Measurements from ENCODE around the gene PRIM2. TPM values are rescaled to one million over a fixed set of nuclear protein-coding genes. Genes with fewer than 3 reads are reported as not detected.

Gene PRIM2
- total and polyA plus RNA-seq, 2 experiments from 2014 or later = 27.9 to 61.3 TPM

GRCh38 chr6:57324538-57324937 is 7.1 kb downstream of the PRIM2 start:
- TF ChIP-seq EZH2 (IDR thresholded peaks at IDR 0.05; ENCODE audit: insufficient read depth, poor library complexity, severe bottlenecking) (no peak), EZH2phosphoT487 (IDR thresholded peaks at IDR 0.05; ENCODE audit: insufficient read depth, low read depth) (no peak)
- Histone ChIP-seq H3K36me3 (ENCODE audit: low read depth) (peaks cover 74% of the 10 kb centered on the region), H3F3A (ENCODE audit: insufficient read depth) (0 out of 2 replicates have a peak, but pooled peaks cover 9% of the 10 kb centered on the region), H4K20me1 (ENCODE audit: insufficient read depth) (no peaks in the 10 kb centered on the region), H2AFZ (no peak overlapping the region), H3K4me2 (ENCODE audit: unreplicated experiment) (no peak overlapping the region), H3K79me2 (ENCODE audit: insufficient read depth) (peaks cover 96% of the 10 kb centered on the region), H3K9me2 (ENCODE audit: insufficient read depth) (no peaks in the 10 kb centered on the region), H3K27ac (no peak overlapping the region), H3K4me3 (no peak overlapping the region), H3K27me3 (replicated peaks; ENCODE audit: insufficient read depth) (no peaks in the 10 kb centered on the region), H3K9me3 (ENCODE audit: low read depth) (no peaks in the 10 kb centered on the region), H3K4me1 (ENCODE audit: insufficient read depth) (peaks cover 11% of the 10 kb centered on the region), H3K9ac (no peak overlapping the region)
- in situ Hi-C loops (cut with MboI) = loop anchor here (25.0 kb wide), 2 partner anchors 412 to 687 kb away; partner anchors contain the start of gene DST
- DNase-seq = peak; percentile 65
- 0 to 7% methylated on average over 1 of the region's 1 CpG for WGBS, 2 experiments (ENCODE audit: low coverage in 1 of 2, low lambda C conversion rate in 2 of 2, missing lambda C conversion rate in 2 of 2)

GRCh38 chr6:57327311-57327710 is 9.9 kb downstream of the PRIM2 start:
- in situ Hi-C loops (cut with MboI) = no loop called here
- H3K4me3 ChIP-seq = no peak overlapping the region
- peaks cover 96% of the 10 kb centered on the region for H3K79me2 ChIP-seq (ENCODE audit: insufficient read depth)
- no peaks in the 10 kb centered on the region for H3K27me3 ChIP-seq (replicated peaks; ENCODE audit: insufficient read depth)
- TF ChIP-seq EZH2 (IDR thresholded peaks at IDR 0.05; ENCODE audit: insufficient read depth, poor library complexity, severe bottlenecking) (no peak), EZH2phosphoT487 (IDR thresholded peaks at IDR 0.05; ENCODE audit: insufficient read depth, low read depth) (no peak)
- H3K9ac ChIP-seq = no peak overlapping the region
- H3K27ac ChIP-seq = no peak overlapping the region
- H3K9me3 ChIP-seq (ENCODE audit: low read depth) = no peaks in the 10 kb centered on the region
- 0 out of 2 replicates have a peak, but pooled peaks cover 9% of the 10 kb centered on the region for H3F3A ChIP-seq (ENCODE audit: insufficient read depth)
- H2AFZ ChIP-seq = no peak overlapping the region
- H4K20me1 ChIP-seq (ENCODE audit: insufficient read depth) = no peaks in the 10 kb centered on the region
- WGBS, 2 experiments (ENCODE audit: low coverage in 1 of 2, low lambda C conversion rate in 2 of 2, missing lambda C conversion rate in 2 of 2) = 95 to 99% methylated on average over 2 of the region's 2 CpGs
- H3K9me2 ChIP-seq (ENCODE audit: insufficient read depth) = no peaks in the 10 kb centered on the region
- 0 out of 2 replicates have a peak, but pooled peaks cover 3% of the 10 kb centered on the region for H3K4me1 ChIP-seq (ENCODE audit: insufficient read depth)
- H3K36me3 ChIP-seq (ENCODE audit: low read depth) = peaks cover 80% of the 10 kb centered on the region
- no peak for DNase-seq
- no peak overlapping the region for H3K4me2 ChIP-seq (ENCODE audit: unreplicated experiment)

- in situ Hi-C loops (cut with MboI) = no loop called here
- H3F3A ChIP-seq (ENCODE audit: insufficient read depth) = 0 out of 2 replicates have a peak, but pooled peaks cover 9% of the 10 kb centered on the region
Measured at GRCh38 chr6:57328074-57328473, 10.6 kb downstream of the PRIM2 start.

GRCh38 chr6:57329933-57330332 is 12.5 kb downstream of the PRIM2 start:
- in situ Hi-C loops (cut with MboI) = no loop called here
- Histone ChIP-seq H2AFZ (no peak overlapping the region), H4K20me1 (ENCODE audit: insufficient read depth) (no peaks in the 10 kb centered on the region), H3K9me2 (ENCODE audit: insufficient read depth) (no peaks in the 10 kb centered on the region), H3K4me2 (ENCODE audit: unreplicated experiment) (no peak overlapping the region), H3K9me3 (ENCODE audit: low read depth) (no peaks in the 10 kb centered on the region), H3K27ac (no peak overlapping the region), H3K4me1 (ENCODE audit: insufficient read depth) (no peaks in the 10 kb centered on the region), H3K36me3 (ENCODE audit: low read depth) (peaks cover 88% of the 10 kb centered on the region), H3K4me3 (no peak overlapping the region), H3K9ac (no peak overlapping the region), H3K79me2 (ENCODE audit: insufficient read depth) (peaks cover 95% of the 10 kb centered on the region), H3K27me3 (replicated peaks; ENCODE audit: insufficient read depth) (no peaks in the 10 kb centered on the region), H3F3A (ENCODE audit: insufficient read depth) (0 out of 2 replicates have a peak, but pooled peaks cover 9% of the 10 kb centered on the region)
- no peak for DNase-seq
- TF ChIP-seq EZH2 (IDR thresholded peaks at IDR 0.05; ENCODE audit: insufficient read depth, poor library complexity, severe bottlenecking) (no peak), EZH2phosphoT487 (IDR thresholded peaks at IDR 0.05; ENCODE audit: insufficient read depth, low read depth) (no peak)

More at GRCh38 chr6:57328074-57328473, 10.6 kb downstream of the PRIM2 start:
- H3K4me3 ChIP-seq = no peak overlapping the region
- peaks cover 96% of the 10 kb centered on the region for H3K79me2 ChIP-seq (ENCODE audit: insufficient read depth)
- no peak overlapping the region for H3K27ac ChIP-seq
- no peak for TF ChIP-seq EZH2phosphoT487 (IDR thresholded peaks at IDR 0.05; ENCODE audit: insufficient read depth, low read depth)
- TF ChIP-seq EZH2 (IDR thresholded peaks at IDR 0.05; ENCODE audit: insufficient read depth, poor library complexity, severe bottlenecking) = no peak
- no peak for DNase-seq
- no peaks in the 10 kb centered on the region for H4K20me1 ChIP-seq (ENCODE audit: insufficient read depth)
- H3K4me2 ChIP-seq (ENCODE audit: unreplicated experiment) = no peak overlapping the region
- 100% methylated on average over 1 of the region's 1 CpG for WGBS, 2 experiments (ENCODE audit: low coverage in 1 of 2, low lambda C conversion rate in 2 of 2, missing lambda C conversion rate in 2 of 2)
- H2AFZ ChIP-seq = no peak overlapping the region
- H3K36me3 ChIP-seq (ENCODE audit: low read depth) = peaks cover 87% of the 10 kb centered on the region
- H3K27me3 ChIP-seq (replicated peaks; ENCODE audit: insufficient read depth) = no peaks in the 10 kb centered on the region
- H3K9me2 ChIP-seq (ENCODE audit: insufficient read depth) = no peaks in the 10 kb centered on the region
- H3K4me1 ChIP-seq (ENCODE audit: insufficient read depth) = 0 out of 2 replicates have a peak, but pooled peaks cover 3% of the 10 kb centered on the region
- no peak overlapping the region for H3K9ac ChIP-seq
- no peaks in the 10 kb centered on the region for H3K9me3 ChIP-seq (ENCODE audit: low read depth)

All from GM23248 (cell line).